ENCODE results near the gene MDFIC2.

GRCh38 chr3:70225146-70225545 is 87.3 kb downstream of the MDFIC2 start:
- TF ChIP-seq, protein P1, sequence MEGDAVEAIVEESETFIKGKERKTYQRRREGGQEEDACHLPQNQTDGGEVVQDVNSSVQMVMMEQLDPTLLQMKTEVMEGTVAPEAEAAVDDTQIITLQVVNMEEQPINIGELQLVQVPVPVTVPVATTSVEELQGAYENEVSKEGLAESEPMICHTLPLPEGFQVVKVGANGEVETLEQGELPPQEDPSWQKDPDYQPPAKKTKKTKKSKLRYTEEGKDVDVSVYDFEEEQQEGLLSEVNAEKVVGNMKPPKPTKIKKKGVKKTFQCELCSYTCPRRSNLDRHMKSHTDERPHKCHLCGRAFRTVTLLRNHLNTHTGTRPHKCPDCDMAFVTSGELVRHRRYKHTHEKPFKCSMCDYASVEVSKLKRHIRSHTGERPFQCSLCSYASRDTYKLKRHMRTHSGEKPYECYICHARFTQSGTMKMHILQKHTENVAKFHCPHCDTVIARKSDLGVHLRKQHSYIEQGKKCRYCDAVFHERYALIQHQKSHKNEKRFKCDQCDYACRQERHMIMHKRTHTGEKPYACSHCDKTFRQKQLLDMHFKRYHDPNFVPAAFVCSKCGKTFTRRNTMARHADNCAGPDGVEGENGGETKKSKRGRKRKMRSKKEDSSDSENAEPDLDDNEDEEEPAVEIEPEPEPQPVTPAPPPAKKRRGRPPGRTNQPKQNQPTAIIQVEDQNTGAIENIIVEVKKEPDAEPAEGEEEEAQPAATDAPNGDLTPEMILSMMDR (IDR thresholded peaks at IDR 0.05): no peak
- TF ChIP-seq POLR2A (IDR thresholded peaks at IDR 0.05) (no peak), EP300 (IDR thresholded peaks at IDR 0.05) (no peak)

Data from upper lobe of left lung (tissue), 4 donors.